Adrenal gland (tissue), 12 donors: ENCODE measurements around the gene RAB20. TPM values are rescaled to one million over a fixed set of nuclear protein-coding genes. Genes with fewer than 3 reads are reported as not detected.
A peak's percentile ranks its signal among the peaks of the same experiment; 100 is the strongest.

ENCODE experiments used
- DNase-seq, 7 donors: peaks; one replicate each; pipeline ENCODE4 v3.0.0-alpha.2; 2019 to 2020
- H3K27ac ChIP-seq, 5 donors: fragments of 200-600 bp; sonication (generic) in 4 of 5; 1 replicate in 3 of 5; 2 replicates in 2 of 5; pipeline versions ENCODE4 v1.5.1 to v1.8.0; 2016 to 2020; ENCODE audit warnings: mild to moderate bottlenecking in 1 of 5
- H3K27me3 ChIP-seq: fragments of 200-600 bp; 2 replicates; pipeline ENCODE4 v1.8.0; 2021
- H3K36me3 ChIP-seq, 2 donors: fragments of 200-600 bp; replicated peaks in 1 of 2; 1 replicate in 1 of 2; 2 replicates in 1 of 2; pipeline versions ENCODE4 v1.5.1 to v1.8.0; 2018 to 2022
- H3K4me1 ChIP-seq, 2 donors: fragments of 200-600 bp; replicated peaks in 1 of 2; 1 replicate in 1 of 2; 2 replicates in 1 of 2; pipeline versions ENCODE4 v1.5.1 to v1.8.0; 2018 to 2021
- H3K4me3 ChIP-seq, 4 donors: fragments of 200-600 bp; sonication (generic) in 3 of 4; one replicate each; pipeline ENCODE4 v1.5.1; 2016 to 2018
- H3K9me3 ChIP-seq, 3 donors: fragments of 200-600 bp; sonication (generic) in 1 of 3; replicated peaks in 1 of 3; 1 replicate in 2 of 3; 2 replicates in 1 of 3; pipeline versions ENCODE4 v1.5.1 to v1.8.0; 2016 to 2021
- POLR2A ChIP-seq, 2 donors: fragments of 450-650 bp; IDR thresholded peaks; one replicate each; pipeline ENCODE4 v1.6.1; 2017; ENCODE audit warnings: antibody characterized with exemption in 2 of 2, mild to moderate bottlenecking in 2 of 2, moderate library complexity in 1 of 2
- WGBS, 4 donors: extraction: QIAGEN DNeasy Blood & Tissue Kit in 2 of 4; methylation state at CpG; one replicate each; pipeline versions ENCODE4 v1.1.5 to v1.1.7; 2013 to 2017; 5-methylcytosine and 5-hydroxymethylcytosine counted together
- intact Hi-C, 2 donors: fragments of 100-400 bp; cut with DNase I; formaldehyde crosslinking; loops; one replicate each; pipeline versions ENCODE4 v1.14.1 to v1.15.0; 2022 to 2023
- polyA plus RNA-seq, 3 donors: library from polyadenylated mRNA; stranded (reverse); fragments of 200-250 nt in 2 of 3; fragments of 350-450 nt in 1 of 3; fragmentation: Illumina TruSeq in 1 of 3; extraction: RNeasy Lipid Tissue Mini Kit (QIAGEN cat#74804) in 1 of 3; gene quantifications; one replicate each; pipeline ENCODE4 v1.2.3, GENCODE V29; 2013 to 2014
- total RNA-seq, 9 donors: library from RNA; depleted of rRNA in 4 of 9; stranded (reverse); fragments of >200 nt in 4 of 9; fragments of 120-200 nt in 1 of 9; fragmentation: NEBNext Ultra II Directional in 1 of 9; extraction: Animal tissue kit (Norgen Biotek cat#: 25700) in 1 of 9; gene quantifications; one replicate each; pipeline versions ENCODE4 v1.1.0 to v1.2.4, GENCODE V29; 2013 to 2023
- TF ChIP-seq, protein P1 (sequence below), 6 experiments: fragments of 450-650 bp in 4 of 6; fragments of 200-600 bp in 2 of 6; sonication (generic) in 1 of 6; IDR thresholded peaks; 1 replicate in 5 of 6; 2 replicates in 1 of 6; pipeline versions ENCODE4 v1.5.1 to v1.8.0; 2016 to 2021; ENCODE audit warnings: antibody characterized with exemption in 6 of 6, mild to moderate bottlenecking in 2 of 6, moderate library complexity in 1 of 6
- donor health status: healthy with polysubstance abuse.
- donor health status: Bipolar disorder and iron deficiency.
- donor health status: DM: yes; HTN: yes; CAD: no.
- donor health status: DM: no; HTN: no; CAD: no.
- donor health status: DM: no; HTN: no; CAD: no.
- donor health status: DM: yes; HTN: yes; CAD: no.

The RAB20 gene
- total and polyA plus RNA-seq, 12 donors, result 15.0 to 259 (median 40.5) TPM

DNA sequence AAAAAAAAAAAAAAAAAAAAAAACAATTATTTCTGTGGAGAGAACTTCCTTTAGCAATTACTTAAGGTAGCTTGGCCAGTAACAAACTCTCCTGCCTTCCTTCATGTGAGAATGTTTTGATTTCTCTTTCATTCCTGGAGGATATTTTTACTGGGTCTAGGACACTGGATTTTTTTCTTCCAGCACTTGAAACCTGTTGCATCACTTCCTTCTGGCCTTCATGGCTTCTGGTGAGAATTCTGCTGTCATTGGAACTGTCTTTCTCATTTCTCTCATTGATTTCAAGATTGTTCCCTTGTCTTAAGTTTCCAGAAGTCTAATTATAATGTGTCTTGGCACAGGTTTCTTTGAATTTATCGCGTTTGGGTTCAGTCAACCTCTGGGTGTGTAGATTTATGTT is 19.3 kb upstream of the RAB20 start:
- no peaks in the 10 kb centered on the region for H3K9me3 ChIP-seq
- intact Hi-C loops, result no loop called here
- H3K27ac ChIP-seq, result no peak overlapping the region
- no peak for TF ChIP-seq POLR2A (IDR thresholded peaks at IDR 0.05)
- TF ChIP-seq, protein P1, sequence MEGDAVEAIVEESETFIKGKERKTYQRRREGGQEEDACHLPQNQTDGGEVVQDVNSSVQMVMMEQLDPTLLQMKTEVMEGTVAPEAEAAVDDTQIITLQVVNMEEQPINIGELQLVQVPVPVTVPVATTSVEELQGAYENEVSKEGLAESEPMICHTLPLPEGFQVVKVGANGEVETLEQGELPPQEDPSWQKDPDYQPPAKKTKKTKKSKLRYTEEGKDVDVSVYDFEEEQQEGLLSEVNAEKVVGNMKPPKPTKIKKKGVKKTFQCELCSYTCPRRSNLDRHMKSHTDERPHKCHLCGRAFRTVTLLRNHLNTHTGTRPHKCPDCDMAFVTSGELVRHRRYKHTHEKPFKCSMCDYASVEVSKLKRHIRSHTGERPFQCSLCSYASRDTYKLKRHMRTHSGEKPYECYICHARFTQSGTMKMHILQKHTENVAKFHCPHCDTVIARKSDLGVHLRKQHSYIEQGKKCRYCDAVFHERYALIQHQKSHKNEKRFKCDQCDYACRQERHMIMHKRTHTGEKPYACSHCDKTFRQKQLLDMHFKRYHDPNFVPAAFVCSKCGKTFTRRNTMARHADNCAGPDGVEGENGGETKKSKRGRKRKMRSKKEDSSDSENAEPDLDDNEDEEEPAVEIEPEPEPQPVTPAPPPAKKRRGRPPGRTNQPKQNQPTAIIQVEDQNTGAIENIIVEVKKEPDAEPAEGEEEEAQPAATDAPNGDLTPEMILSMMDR (IDR thresholded peaks at IDR 0.05), result no peak
- peaks cover 0 to 2% of the 10 kb centered on the region in 2 donors for H3K4me1 ChIP-seq
- WGBS, 4 donors, result 39 to 51% (median 39%) methylated on average over 2 of the region's 2 CpGs
- DNase-seq, result peak in 1 of 7 donors; percentile 15
- no peak overlapping the region for H3K4me3 ChIP-seq
- no peaks in the 10 kb centered on the region for H3K27me3 ChIP-seq
- H3K36me3 ChIP-seq, result no peaks in the 10 kb centered on the region

DNA sequence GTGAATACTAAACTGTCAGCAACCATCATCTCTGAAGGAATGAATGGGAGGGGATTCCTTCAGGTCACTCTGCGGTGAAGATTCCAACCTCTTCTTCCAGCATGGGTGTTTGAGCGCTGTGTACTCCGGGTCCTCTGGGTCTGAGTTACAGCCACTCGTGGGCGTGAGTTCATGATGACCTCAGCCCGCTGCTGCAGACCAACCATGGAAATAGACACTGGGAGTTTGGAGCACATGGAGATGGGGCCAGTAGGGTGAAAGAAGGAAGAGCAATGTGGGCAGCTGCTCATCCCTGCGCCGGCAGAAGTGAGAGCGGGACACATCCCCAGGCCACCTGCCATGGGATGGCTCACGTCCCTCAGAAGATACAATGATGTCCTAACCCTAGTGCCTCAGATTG is 16.8 kb upstream of the RAB20 start:
- Histone ChIP-seq H3K27ac (no peak overlapping the region), H3K4me1 (peaks cover 0 to 10% of the 10 kb centered on the region in 2 donors), H3K9me3 (no peaks in the 10 kb centered on the region), H3K36me3 (no peaks in the 10 kb centered on the region), H3K27me3 (no peaks in the 10 kb centered on the region), H3K4me3 (no peak overlapping the region)
- intact Hi-C loops, result loop anchor here in 1 of 2 donors (10.0 kb wide), 1 partner anchor 114 kb away; no protein-coding TSS in a partner anchor
- WGBS, 4 donors, result 76 to 80% (median 79%) methylated on average over 10 of the region's 10 CpGs
- TF ChIP-seq POLR2A (IDR thresholded peaks at IDR 0.05), result no peak
- TF ChIP-seq, protein P1 (IDR thresholded peaks at IDR 0.05), result no peak
- DNase-seq, result no peak

DNA sequence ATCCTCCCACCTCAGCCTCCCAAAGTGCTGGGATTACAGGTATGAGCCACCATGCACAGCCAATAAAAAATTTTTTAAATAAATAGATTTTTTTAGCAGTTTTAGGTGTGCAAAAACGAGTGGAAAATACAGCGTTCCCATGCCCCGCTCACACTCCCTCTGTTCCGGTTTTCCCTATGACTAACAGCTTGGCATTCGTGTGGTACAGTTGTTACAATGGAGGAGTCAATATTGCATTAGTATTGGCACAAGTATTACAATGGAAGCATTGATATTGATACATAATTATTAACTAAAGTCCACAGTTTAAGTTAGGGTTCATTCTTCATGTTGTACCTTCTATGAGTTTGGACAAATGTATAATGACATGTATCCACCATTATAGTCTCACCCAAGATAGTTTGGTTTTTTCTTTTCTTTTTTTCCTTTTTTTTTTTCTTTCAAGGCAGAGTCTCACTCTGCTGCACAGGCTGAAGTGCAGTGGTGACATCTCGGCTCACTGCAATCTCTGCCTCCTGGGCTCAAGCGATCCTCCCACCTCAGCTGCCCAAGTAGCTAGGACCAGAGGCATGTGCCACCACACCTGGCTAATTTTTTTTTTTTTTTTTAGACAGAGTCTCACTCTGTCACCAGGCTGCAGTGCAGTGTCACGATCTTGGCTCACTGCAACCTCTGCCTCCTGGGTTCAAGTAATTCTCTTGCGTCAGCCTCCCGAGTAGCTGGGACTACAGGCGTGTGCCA is 15.4 kb upstream of the RAB20 start:
- no peak overlapping the region for H3K4me3 ChIP-seq
- TF ChIP-seq, protein P1 (IDR thresholded peaks at IDR 0.05), result no peak
- TF ChIP-seq POLR2A (IDR thresholded peaks at IDR 0.05), result no peak
- H3K4me1 ChIP-seq, result peaks cover 0 to 10% of the 10 kb centered on the region in 2 donors
- no peaks in the 10 kb centered on the region for H3K9me3 ChIP-seq
- no peaks in the 10 kb centered on the region for H3K27me3 ChIP-seq
- intact Hi-C loops, result loop anchor here in 1 of 2 donors (10.0 kb wide), 1 partner anchor 112 kb away; no protein-coding TSS in a partner anchor
- no peak for DNase-seq
- H3K27ac ChIP-seq, result no peak overlapping the region
- WGBS, 4 donors, result 72 to 86% (median 78%) methylated on average over 11 of the region's 11 CpGs
- no peaks in the 10 kb centered on the region for H3K36me3 ChIP-seq

DNA sequence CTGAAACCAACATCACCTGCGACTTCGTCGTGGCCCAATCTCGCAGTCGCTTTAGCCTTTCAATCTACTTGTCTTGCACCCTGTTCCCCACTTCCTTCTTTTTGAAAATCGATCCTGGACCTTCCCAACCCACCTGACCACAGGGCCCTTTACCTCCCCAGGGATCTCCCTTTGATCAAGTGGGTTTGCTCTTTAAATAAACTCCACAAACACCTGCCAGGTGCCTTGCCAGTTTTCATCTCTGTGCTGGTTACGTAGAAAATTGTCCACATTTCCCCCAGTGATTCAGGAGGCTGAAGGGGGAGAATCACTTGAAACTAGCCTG is 14.5 kb upstream of the RAB20 start:
- no peaks in the 10 kb centered on the region for H3K36me3 ChIP-seq
- no peaks in the 10 kb centered on the region for H3K9me3 ChIP-seq
- no peaks in the 10 kb centered on the region for H3K27me3 ChIP-seq
- H3K4me1 ChIP-seq, result peaks cover 0 to 10% of the 10 kb centered on the region in 2 donors
- H3K4me3 ChIP-seq, result no peak overlapping the region
- intact Hi-C loops, result loop anchor here in 1 of 2 donors (10.0 kb wide), 1 partner anchor 111 kb away; no protein-coding TSS in a partner anchor
- DNase-seq, result no peak
- H3K27ac ChIP-seq, result peak overlapping the region in 1 of 5 donors; percentile 38
- TF ChIP-seq POLR2A (IDR thresholded peaks at IDR 0.05), result no peak
- TF ChIP-seq, protein P1 (IDR thresholded peaks at IDR 0.05), result no peak
- 74 to 83% (median 79%) methylated on average over 7 of the region's 7 CpGs for WGBS, 4 donors
